GM19438 (cell line): ENCODE results near the gene GYS1.

Experiments used
- ATAC-seq: cut with Tn5 transposase; IDR thresholded peaks from one replicate; pipeline ENCODE4 v1.9.1; 2021; ENCODE audit warnings: low read depth; ENCODE audit not compliant: unreplicated experiment

Gene GYS1

DNA sequence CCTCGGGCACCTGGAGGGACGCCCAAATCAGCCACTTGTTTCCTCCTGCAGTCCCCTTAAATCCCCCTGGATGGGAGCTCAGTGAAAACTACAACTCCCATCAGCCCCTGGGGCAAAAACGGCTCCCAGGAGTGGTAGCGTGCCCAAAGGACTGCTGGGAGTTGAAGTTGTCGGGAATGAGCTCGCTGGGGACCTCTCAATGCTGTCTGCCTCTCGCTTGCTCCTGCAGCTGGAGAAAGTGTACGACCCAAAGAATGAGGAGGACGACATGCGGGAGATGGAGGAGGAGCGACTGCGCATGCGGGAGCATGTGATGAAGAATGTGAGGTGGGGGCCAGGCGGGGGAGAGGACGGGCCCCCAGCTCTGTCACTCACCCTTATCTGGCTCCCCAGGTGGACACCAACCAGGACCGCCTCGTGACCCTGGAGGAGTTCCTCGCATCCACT is 74.3 kb downstream of the GYS1 start:
- ATAC-seq: no peak
